T-helper 22 cell (primary cell): ENCODE data around the gene SLC48A1.

Experiments used
- DNase-seq: peaks from one replicate; pipeline ENCODE4 v3.0.0-alpha.2; 2020; ENCODE audit warnings: low read depth

The SLC48A1 gene

DNA sequence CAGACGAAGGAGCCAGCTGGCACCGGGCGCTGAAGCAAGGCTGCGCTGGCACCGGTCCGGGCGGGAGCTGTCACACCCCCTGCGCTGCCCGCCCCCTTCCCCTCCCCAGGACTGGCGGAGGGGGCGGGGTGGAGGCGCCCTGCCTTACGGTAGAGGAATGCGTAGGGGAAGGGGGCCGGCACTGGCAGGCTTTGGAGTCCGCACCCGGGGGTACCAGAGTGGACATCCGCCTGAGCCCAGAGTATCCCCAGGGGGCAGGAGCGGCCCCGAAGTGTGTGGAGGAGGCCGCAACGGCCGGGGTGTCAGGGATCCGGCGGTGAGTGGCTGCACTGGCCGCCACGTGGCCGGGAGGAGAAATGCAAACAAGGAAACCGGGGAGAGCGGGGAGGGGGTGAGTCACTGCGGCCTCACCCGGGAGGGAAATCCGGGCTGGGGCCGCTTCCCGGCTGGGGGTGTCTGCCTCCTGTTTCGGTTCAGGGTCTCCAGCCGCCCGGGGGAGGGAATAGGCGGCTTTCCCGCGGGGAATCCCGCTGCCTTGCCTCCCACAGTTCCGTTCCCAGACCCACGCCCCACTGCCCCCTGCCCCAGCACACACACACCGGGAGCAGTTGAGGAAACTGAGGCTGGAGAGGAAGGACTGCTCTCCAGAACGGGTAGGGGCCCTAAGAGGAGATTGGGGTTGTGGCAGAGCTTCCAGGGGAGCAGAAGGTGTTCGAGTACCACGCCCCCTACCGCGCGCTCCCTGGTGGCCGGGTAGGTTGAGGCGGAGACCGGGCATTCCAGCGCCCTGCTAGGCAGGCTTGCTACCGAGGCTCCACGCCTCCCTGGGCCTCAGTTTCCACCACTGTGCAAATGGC, 14.0 kb upstream of the SLC48A1 start, which contains the start of gene RAPGEF3:
TSS of gene RAPGEF3 (minus strand) at position 47 of the 857 bp plus-strand sequence. CDS start 324 bp downstream, outside the sequence.
- DNase-seq: peak; percentile 60

DNA sequence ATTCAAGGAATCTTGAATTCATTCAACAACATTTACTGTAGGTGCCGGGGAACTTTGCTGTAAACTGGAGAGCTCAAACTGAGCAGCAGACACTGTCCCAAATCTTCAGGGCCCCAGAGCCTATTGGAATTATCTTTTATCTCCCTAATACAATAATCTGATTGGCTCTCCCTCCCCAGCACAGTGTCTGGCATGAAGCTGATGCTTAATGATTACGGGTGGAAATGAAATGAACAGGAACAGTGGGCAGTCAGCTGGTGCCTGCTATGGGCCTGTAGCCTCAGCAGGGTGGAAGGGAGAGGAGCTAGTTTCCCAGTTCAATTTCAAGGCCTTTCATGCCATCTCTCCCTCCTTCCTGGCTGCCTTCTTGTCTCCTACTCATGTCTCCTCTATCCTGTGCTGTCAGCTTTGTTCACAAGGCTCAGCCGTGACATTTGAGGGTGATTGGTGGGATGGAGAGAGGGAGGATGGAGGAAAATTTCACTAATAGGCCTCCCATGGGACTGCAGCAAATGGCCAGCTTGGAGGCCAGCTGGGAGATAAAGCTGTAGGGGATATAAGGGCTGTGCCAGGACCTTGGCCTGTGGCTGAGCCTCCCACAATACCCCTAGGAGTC, 10.1 kb upstream of the SLC48A1 start:
- DNase-seq: no peak

DNA sequence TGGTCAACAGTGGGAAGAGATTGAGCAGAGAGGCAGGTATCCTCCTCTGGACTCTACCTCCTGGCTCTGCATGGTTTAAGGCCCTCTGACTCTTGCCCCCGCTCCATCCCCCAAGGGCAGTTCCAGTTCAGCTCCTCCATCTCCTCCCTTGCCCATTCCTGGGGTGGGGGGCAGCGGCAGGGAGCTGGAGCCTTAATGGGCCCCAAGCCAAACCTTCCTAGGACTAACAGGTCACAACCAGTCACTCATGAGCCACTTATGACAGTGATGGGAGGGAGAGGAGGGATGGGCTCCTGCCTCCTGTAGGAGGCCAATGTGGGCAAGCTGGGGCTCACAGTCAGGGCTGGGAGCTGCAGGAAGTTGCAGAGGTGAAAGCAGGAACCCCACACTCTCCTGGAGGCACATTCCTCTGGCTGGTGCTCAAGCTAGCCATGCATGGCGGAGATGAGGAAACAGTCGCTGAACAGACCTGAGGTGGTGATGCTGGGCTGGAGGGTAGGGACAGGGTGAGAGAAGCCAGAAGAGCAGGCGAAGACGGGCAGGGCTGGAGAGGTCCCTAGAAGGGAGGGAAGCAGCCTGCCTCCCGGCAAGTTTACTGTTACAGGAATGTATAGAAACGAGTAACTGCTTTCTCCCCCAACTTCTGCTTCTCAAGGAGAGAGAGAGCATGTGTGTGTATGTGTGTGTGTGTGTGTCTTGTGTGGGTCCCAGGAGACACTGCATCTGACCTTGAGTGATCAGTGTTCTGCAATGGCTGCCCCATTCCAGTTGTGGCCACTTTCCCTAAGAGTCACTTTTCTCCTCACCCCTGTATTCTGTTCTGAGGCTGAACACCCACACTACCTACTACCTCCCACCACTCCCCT, 9.3 kb upstream of the SLC48A1 start:
- no peak for DNase-seq

DNA sequence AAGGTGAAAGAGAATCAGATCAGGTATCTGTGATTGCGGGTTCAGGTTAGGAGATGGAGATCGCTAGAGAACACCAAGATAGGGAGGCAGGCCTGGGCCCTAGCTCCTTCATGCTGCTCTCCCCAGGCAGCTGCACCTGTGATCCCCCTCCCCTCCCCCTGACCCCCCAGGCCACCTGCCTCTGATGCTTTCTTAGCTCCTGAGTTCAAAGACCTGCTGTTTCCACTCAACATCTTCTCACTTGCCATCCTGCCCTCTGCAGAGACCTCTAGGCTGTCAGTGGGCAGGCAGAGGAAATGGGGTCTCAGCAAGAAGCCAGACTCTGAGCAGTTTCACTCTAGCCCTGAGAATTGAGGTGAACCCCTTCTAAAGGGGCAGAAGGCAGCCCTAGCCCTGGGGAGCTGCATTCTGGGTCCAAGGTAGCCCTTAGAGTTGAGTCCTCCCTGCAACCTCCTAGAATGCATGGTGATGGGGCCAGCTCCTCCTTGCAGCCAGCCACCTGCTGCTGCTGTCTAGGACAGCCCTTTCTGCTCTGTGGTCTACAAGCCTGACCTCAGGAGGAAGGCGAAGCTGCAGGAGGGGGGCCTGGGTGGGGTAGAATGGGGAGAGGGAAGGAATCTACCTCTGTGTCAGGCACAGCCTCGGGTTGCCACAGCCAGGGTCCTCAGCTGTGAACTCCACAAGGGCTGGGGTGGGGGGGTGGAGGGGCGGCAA, 6.4 kb upstream of the SLC48A1 start:
- no peak for DNase-seq

DNA sequence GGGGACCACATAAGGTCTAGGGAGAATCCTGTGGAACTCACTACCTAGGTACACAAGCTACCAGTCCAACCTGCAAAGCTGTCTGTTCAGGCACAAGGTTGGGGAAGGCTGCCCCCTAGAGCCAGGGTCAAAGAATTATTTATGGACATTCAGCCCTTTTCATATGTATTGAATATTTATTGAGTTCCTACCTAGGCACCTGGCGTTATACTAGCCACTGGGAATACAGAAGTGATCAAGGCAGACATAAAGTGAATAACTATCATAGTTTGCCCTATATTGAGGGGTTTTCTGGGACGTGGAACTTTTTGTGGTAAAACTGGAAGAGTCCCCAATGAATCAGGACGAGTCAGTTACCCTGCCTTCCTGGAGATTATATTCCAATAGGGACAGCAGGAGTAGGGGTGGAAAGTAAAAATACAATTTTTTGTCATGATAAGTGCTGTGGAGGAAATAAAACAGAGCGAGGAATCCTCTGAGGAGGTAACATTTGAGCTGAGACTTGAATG, 5.8 kb upstream of the SLC48A1 start:
- peak; percentile 45 for DNase-seq

DNA sequence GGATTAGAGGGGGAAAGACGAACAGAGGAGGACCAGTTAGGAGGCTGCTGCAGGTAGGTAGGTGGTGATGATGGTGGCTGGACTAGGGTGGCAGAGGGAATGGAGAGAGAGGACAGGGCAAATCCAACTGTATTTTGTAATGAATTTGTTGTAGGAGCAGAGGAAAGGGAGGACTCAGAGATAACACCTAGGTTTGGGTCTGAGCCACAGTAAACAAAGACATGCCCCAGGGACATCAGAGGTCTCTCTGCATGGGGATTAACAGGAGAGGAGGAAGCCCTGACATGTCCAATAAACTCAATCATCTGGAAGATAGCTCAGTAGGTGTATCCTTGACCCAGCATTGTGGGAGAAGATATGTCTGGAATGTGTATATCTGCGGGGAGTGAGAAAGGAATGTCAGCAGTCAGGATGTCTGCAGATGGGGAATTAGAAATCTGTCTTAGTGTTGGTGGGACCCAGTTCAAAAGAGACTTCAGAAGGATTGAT, 4.7 kb upstream of the SLC48A1 start:
- no peak for DNase-seq

DNA sequence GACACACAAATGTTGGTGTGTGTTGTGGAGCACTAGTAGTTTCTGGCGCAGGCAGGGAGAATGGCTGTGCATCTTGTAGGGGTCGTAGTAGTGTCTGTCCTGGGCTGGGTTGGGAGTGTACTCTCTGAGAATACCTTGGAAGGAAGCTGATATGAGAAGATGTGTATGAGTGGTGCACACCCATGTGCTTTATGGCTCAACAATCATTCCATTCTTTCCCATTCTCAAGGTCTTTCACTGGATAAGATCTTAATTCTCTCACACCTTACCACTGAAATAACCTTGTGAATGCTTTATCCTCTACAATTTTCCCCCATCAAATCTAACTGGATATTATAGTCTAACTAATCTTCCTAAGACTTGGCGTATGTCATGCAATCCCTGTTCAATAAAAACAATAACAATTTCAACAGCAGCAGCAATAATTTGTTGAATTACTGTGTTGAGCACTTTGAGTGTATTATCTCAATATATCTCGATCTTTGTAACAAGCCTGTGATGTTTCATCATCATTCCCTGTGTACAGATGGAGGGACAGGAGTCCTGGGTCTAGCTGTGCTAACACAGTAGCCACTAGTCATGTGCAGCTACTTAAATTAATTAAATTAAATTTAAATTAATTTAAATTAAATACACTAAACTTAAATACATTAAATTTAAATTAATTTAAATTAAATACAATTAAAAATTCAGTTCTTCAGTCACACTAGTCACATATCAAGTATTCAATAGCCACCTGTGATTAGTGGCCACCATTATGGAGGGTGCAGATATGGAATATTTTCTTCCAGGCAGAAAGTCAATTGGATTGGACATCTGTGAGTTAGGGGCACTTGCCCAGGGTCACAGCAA, 3.6 kb upstream of the SLC48A1 start:
- no peak for DNase-seq

DNA sequence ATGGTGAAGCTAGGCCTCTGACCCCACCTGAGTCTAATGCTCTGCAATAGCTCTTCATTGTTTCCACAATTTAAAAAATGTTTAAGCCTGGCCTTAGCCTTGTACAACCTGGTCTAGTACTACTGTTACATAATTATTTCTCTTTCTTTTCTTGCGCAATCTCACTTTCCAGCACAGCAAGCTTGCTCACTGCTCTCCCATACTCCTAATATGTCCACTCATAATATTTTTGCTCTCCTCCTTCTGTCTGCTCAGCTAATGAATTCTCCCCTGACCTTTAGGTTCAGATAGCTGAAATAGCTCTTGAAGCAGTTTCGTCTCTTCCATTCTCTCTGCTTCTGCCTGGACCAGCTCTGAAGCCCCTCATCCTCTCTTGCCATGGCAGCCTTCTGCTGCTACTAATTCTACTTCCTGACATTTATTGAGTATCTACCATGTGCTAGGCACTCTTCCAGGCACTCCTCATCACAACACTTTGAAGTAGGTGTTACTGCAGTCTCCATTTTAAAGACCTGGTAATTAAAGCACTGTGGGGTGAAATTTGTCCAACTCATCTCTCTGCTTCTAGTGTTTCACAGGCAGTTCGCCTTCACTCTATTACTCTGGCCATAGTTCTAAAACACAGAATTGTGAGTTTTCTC, 2.8 kb upstream of the SLC48A1 start:
- no peak for DNase-seq

DNA sequence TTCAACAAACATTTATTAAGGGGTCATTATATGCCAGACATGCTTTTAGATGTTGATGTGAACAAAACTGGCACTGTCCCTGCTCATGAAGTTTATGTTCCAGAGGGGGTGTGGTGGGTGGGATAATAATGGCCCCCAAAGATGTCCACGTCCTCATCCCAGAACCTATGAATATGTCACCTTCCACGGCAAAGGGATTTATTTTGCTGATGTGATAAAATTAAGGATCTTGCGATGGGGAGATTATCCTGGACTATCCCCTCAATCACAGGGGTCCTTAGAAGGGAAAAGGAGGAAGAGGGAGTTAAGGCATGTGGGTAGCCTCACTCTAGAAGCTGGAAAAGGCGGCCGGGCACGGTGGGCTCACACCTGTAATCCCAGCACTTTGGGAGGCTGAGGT, 1.7 kb upstream of the SLC48A1 start:
- DNase-seq: no peak

DNA sequence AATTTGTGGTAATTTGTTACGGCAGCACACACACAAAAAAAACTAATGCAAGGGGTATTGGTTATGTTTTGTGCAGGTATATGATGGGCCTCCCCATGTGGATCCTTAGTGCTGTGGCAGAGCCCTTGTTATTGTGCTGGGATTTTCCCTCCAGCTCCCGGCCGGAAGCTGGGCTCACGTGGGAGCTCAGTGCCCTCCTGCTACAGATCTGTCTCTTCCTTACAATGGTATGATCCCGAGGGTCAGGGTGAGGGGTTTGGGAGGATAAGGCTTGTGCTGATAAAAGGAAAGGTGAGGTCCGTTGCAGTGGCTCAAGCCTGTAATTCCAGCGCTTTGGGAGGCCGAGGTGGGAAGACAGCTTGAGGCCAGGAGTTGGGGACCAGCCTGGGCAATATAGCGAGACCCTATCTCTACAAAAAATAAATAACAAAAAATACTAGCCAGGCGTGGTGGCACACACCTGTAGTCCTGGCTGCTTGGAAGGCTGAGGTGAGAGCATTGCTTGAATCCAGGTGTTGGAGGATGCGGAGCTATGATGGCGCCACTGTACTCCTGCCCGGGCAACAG, 861 bp upstream of the SLC48A1 start:
- no peak for DNase-seq

DNA sequence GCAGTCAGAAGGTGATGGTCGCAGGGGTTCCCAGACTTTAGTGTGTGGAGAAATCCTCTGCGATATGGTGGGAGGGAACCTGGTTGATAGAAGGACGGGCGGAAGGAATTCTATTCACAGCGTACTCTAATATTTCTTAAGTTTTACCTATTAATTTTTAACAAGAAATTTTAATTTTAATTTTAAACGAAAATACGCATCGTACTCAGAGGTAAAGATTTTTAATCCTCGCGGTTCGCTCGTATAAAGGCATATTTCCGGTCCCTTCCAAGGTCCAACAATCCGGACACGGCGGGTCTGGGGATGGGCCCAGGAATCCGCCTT, 338 bp upstream of the SLC48A1 start:
- DNase-seq: no peak

DNA sequence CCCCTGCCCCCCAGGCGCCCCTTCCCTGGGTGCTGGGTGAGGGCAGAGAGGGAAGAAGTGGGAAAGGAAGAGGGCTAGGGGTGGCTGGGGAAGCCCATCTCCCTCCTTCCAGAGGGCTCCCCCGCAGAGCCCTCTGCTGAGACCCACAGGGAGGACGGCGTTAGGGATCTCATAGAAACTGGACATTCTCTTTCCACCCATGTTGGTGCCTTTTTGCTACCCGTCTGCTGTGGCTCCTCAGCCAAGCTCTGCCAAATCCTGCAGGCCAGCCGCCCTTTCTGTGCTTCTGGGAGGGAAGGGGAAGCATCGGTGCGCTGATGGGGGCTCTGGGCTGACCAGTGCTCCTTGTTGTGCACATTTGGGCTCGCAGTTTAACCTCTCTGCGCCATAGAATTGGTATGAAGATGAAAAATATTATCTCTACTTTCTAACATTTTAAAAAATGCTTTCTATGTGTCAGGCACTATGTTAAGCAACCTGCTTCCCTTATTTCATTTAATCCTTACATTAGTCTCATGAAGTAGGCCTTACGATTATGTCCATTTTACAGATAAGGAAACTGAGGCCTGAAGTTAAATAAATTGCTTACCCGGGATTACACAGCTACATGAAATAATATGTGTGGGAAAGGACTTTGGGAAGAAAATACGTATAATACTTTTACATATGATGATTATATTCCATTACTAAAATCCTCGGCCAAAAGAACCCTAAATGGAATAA, 981 bp downstream of the SLC48A1 start:
- DNase-seq: no peak

DNA sequence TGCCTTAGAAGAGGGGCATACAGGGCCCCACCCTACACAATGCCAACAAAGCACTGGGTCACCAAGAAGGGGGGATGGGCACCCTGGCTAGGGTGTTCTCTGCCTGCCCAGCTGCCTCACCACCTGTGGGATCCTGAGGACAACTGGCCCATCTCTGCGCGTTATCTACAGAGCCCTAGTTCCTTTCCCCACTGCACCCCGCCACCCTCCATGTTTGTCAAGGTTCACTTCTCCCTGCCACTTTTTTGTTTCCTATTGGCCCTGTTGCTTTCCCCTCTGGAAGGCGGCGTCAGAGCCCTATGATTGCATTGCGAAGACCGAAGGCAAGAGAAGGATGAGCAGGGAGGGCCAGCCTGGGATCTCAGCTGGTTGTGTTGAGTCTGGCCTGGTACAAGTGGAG, 1.6 kb downstream of the SLC48A1 start:
- DNase-seq: no peak

DNA sequence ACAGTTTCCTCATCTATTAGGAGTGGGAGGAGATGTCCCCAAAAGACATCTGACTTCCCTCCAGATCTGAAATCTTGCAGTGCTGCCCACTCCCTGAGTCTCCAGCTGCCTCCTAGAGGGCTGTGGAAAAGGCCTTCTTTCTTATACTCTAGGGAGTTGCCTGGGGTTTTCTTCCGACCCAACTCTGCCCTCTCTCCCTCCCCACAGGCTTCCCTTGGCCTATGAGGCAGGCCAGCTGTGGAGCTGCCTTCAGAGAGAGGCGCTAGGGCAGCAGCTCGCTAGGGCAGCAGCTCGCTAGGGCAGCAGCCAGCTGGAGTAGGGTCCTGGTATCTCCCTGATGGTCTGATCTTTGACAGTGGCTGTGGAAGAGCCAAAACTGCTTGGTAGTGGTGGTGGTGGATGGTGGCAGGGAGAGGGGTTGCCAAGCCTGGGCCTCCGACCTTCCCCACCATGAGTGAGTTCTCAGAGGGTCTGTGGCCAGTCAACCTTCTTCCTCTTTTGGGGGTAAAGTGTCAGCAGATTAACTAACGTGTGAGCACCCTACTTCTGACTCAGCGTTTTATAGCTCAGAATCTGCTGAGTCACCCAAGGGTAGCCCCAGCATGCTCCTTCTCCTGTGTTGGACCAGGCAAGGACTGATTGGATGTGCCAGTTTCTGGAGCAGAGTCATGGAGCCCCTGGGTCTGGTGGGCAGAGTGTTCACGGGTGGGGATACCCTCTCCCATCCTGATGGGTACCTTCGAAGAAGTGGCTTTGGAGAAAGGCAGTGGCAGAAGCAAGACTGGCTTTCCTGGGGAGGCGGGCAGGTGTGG, 2.3 kb downstream of the SLC48A1 start:
- no peak for DNase-seq

DNA sequence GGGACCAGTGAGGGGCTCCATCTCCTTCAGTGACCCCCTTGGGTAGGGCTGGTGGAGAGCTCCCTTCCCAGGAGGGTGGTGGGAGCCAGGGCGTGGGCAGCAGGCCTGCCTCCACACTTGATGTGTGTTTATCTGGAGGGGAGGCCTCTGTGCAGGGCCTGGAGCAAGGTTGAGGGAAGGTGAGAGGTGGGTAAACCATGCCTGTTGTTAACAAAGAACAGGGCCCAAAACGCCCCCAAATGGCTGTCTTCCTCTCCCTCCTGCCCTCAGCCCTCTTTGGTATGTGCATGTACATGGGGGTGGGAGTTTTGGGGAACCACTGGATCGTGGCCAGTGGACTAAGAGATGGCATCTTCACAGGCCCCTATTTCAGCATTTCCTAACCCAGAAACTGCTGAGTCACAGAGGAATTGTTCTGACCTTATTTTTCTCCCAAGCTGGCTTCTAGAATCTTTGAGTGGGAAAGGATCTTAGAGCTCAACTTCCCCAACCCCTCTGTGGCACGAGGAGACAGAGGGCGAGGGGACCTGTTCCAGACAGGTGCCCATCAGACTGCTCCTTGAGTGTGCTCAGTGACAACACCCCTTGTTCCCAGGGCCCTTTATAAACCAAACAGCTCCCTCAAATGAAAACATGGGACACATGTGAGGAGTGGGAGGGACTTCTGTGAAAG, 3.6 kb downstream of the SLC48A1 start:
- no peak for DNase-seq

DNA sequence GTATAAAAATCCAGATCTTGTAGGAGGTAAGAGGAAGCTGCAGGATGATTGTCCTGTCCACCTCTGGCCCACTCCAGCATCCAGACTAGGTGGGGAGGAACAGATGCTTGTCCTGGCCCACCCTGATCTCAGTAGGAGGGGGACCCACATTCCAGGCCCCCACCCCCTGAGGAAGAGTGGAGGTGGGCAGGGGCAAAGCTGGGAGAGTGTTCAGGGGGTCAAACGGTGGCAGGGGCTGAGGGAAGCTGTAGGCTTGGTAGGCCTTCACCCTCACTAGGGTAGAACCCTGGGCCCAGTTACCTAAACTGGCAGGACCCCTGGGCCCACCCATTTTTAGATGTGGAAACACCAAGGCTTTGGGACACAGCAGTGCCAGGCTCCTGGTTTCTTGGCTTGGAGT, 4.1 kb downstream of the SLC48A1 start:
- DNase-seq: no peak

DNA sequence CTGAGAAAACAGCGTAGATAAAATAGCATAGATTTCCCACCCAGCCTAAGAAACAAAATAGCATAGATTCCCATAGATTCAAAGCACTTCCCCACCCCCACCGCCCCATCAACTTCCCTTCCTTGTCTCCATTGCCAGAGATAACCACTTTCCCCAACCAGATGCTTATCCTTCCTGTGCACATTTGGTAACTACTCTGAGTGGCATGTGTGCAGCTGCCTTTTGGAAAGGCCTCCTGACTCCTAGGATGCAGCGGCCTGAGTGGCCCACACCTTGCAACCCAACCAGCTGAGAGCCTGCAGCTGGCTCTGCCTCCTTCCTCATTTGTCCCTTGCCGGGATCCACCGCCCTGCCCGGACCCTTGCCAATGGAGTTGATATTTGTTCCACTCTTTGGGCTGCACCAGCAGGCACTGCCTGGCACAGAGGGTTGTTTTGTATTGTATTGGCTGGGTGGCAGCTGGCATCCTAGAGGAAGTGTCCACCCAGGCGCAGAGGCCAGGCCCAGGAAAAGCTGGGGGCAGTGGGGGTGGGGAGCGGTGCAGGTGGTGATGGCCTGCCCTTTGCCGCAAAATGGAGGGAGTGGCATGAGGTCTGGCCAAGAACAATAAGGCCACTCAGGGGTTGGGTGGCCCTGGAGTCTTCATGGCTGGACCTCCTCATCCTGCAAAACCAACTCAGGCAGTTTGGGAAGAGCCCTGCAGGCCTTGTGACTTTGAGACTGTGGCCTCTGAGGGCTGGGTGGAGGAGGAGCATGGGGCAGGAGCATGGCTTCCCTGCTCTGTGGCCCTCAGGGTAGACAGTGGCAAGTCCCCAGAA, 4.9 kb downstream of the SLC48A1 start:
- no peak for DNase-seq
